Measurements from ENCODE around the gene EIF3F. TPM values are rescaled to one million over a fixed set of nuclear protein-coding genes. Genes with fewer than 3 reads are reported as not detected.
"Not testable (repeated sequence)": the region's sequence is repeated elsewhere in the genome, so short reads cannot be mapped to it uniquely, and the experiment has no call there.

The EIF3F gene
- total RNA-seq, 1 donor from 2014 or later, result 306 TPM

GRCh38 chr11:7973011-7973410 is 14.1 kb upstream of the EIF3F start:
- no peak for TF ChIP-seq CTCF (conservative IDR thresholded peaks at IDR 0.05; ENCODE audit: low read depth, low read length)
- no peak for DNase-seq (ENCODE audit: low read depth)
- H3K4me3 ChIP-seq (ENCODE audit: low read depth, low read length), result no peak overlapping the region

GRCh38 chr11:7974668-7975067 is 12.5 kb upstream of the EIF3F start:
- no peak for DNase-seq (ENCODE audit: low read depth)
- no peak for TF ChIP-seq CTCF (conservative IDR thresholded peaks at IDR 0.05; ENCODE audit: low read depth, low read length)

GRCh38 chr11:7977232-7977917 is 9.8 kb upstream of the EIF3F start:
- DNase-seq (ENCODE audit: low read depth), result no peak
- H3K4me3 ChIP-seq (ENCODE audit: low read depth, low read length), result no peak overlapping the region
- no peak for TF ChIP-seq CTCF (conservative IDR thresholded peaks at IDR 0.05; ENCODE audit: low read depth, low read length)

More at GRCh38 chr11:7974668-7975067, 12.5 kb upstream of the EIF3F start:
- no peak overlapping the region for H3K4me3 ChIP-seq (ENCODE audit: low read depth, low read length)

DNA sequence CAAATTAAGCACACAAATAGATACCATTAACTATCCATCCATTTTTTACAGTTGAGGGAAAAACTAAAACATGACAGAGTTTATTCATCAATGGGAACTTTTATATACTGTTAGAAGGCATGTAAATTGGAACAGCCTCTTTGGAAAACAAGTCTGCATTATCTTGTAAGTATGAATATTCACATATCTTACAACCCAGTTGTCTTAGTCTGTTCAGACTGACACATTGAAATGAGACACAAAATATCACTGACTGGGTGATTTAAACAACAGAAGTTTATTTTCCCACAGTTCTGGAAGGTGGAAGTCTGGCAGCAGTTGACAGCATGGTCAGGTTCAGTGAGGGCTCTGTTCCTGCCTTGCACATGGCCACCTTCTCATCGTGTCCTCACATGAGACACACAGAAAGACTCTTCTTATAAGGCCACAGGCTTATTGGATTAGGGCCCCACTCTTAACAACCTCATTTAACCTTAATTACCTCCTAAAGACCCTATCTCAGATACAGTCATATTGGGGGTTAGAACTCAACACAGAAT is 5.4 kb upstream of the EIF3F start:
- DNase-seq (ENCODE audit: low read depth), result no peak
- TF ChIP-seq CTCF (conservative IDR thresholded peaks at IDR 0.05; ENCODE audit: low read depth, low read length), result no peak
- H3K4me3 ChIP-seq (ENCODE audit: low read depth, low read length), result no peak overlapping the region

- TF ChIP-seq CTCF (conservative IDR thresholded peaks at IDR 0.05; ENCODE audit: low read depth, low read length), result no peak
- no peak overlapping the region for H3K4me3 ChIP-seq (ENCODE audit: low read depth, low read length)
- no peak for DNase-seq (ENCODE audit: low read depth)
Observed at GRCh38 chr11:7982582-7983119, 4.5 kb upstream of the EIF3F start.

GRCh38 chr11:7983832-7984590 is 3.1 kb upstream of the EIF3F start:
- no peak overlapping the region for H3K4me3 ChIP-seq (ENCODE audit: low read depth, low read length)
- no peak for TF ChIP-seq CTCF (conservative IDR thresholded peaks at IDR 0.05; ENCODE audit: low read depth, low read length)
- DNase-seq (ENCODE audit: low read depth), result no peak

DNA sequence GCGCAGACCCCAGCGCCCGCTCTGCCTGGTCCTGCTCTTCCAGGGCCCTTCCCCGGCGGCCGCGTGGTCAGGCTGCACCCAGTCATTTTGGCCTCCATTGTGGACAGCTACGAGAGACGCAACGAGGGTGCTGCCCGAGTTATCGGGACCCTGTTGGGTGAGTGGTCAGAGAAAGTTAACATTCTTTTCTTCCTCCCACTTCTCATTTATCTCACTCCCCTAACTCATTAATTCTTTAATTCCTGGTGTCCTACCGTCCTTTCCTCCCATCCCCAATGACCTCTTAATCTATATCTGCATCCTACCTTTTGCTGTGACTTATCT is 385 bp downstream of the EIF3F start:
- H3K4me3 ChIP-seq (ENCODE audit: low read depth, low read length), result peak overlapping the region; percentile 95
- not testable (repeated sequence) for DNase-seq (ENCODE audit: low read depth)

All from epithelial cell of proximal tubule (primary cell).